ENCODE results near the gene FURIN. TPM values are rescaled to one million over a fixed set of nuclear protein-coding genes. Genes with fewer than 3 reads are reported as not detected.

Gene FURIN
- total and polyA plus RNA-seq, 9 of the 15 experiments (the other 6 are each of a cell fraction or from before 2014, with no cell fraction given), result 0.92 to 99.9 (median 34.8) TPM

DNA sequence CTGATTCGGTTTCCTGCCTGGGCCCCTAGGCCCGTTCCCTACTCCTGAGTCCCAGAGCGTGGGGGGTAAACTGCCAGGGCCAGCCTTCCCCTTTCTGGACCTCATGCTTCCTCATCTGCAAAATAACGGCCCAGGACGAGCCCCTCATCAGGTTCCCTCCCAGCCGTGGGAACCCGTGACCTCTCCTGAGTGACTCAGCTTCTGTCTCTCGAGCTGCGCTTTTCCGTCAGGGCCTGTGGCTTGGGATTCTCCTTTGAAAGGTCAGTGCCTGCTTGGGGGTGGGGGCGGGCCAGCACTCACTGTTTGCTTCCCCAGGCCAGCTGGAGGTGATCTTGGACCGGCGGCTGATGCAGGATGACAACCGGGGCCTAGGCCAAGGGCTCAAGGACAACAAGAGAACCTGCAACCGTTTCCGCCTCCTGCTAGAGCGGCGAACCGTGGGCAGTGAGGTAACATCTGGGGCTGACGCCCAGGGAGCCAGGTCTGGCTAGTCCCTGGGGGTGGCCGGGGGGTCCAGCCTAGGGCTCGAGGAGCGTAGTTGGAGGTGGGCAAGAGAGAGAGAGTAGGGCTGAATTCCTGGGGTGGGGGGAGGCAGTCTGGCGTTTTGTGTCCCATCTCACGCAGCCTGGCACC lies 47.5 kb downstream of the FURIN start (continued):
- TF ChIP-seq BRD4 (IDR thresholded peaks at IDR 0.05) (no peak), ZNF436 (CRISPR knock-in tag; IDR thresholded peaks at IDR 0.05) (no peak), RBM17 (IDR thresholded peaks at IDR 0.05; ENCODE audit: borderline replicate concordance, low read depth, low read length) (no peak), ZNF584 (CRISPR knock-in tag; IDR thresholded peaks at IDR 0.05; ENCODE audit: low read depth) (0 out of 2 replicates have a peak, but pooled peaks have one; percentile 58), ZNF384 (IDR thresholded peaks at IDR 0.05; ENCODE audit: low read depth, low read length) (no peak), ZNF695 (CRISPR knock-in tag; IDR thresholded peaks at IDR 0.05) (no peak), JUNB (CRISPR knock-in tag; conservative IDR thresholded peaks at IDR 0.05) (no peak), NCOR1 (IDR thresholded peaks at IDR 0.05) (peak; percentile 31; the same call in 1 of the 2 replicates), ZFP36 (IDR thresholded peaks at IDR 0.05; ENCODE audit: low read depth, low read length, partially characterized antibody) (peak; percentile 12), HDAC2 (IDR thresholded peaks at IDR 0.05) (peak; percentile 73; the same call in 1 of the 2 replicates), ZNF644 (tag; IDR thresholded peaks at IDR 0.05; ENCODE audit: low read depth) (no peak; the same call in 1 of the 2 replicates), ZNF780A (CRISPR knock-in tag; IDR thresholded peaks at IDR 0.05) (no peak)
- TF ChIP-seq, protein P1, sequence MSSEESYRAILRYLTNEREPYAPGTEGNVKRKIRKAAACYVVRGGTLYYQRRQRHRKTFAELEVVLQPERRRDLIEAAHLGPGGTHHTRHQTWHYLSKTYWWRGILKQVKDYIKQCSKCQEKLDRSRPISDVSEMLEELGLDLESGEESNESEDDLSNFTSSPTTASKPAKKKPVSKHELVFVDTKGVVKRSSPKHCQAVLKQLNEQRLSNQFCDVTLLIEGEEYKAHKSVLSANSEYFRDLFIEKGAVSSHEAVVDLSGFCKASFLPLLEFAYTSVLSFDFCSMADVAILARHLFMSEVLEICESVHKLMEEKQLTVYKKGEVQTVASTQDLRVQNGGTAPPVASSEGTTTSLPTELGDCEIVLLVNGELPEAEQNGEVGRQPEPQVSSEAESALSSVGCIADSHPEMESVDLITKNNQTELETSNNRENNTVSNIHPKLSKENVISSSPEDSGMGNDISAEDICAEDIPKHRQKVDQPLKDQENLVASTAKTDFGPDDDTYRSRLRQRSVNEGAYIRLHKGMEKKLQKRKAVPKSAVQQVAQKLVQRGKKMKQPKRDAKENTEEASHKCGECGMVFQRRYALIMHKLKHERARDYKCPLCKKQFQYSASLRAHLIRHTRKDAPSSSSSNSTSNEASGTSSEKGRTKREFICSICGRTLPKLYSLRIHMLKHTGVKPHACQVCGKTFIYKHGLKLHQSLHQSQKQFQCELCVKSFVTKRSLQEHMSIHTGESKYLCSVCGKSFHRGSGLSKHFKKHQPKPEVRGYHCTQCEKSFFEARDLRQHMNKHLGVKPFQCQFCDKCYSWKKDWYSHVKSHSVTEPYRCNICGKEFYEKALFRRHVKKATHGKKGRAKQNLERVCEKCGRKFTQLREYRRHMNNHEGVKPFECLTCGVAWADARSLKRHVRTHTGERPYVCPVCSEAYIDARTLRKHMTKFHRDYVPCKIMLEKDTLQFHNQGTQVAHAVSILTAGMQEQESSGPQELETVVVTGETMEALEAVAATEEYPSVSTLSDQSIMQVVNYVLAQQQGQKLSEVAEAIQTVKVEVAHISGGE (CRISPR knock-in tag; IDR thresholded peaks at IDR 0.05), result 0 out of 6 replicates have a peak, but pooled peaks of 1 of the 3 experiments have one; percentile 24
- TF ChIP-seq, protein P2, sequence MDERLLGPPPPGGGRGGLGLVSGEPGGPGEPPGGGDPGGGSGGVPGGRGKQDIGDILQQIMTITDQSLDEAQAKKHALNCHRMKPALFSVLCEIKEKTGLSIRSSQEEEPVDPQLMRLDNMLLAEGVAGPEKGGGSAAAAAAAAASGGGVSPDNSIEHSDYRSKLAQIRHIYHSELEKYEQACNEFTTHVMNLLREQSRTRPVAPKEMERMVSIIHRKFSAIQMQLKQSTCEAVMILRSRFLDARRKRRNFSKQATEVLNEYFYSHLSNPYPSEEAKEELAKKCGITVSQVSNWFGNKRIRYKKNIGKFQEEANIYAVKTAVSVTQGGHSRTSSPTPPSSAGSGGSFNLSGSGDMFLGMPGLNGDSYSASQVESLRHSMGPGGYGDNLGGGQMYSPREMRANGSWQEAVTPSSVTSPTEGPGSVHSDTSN (CRISPR knock-in tag; IDR thresholded peaks at IDR 0.05; ENCODE audit: low read depth), result no peak
- TF ChIP-seq, protein P2 (tag; conservative IDR thresholded peaks at IDR 0.05; ENCODE audit: low read depth), result 0 out of 2 replicates have a peak, but pooled peaks have one; percentile 12
- TF ChIP-seq, protein P3, sequence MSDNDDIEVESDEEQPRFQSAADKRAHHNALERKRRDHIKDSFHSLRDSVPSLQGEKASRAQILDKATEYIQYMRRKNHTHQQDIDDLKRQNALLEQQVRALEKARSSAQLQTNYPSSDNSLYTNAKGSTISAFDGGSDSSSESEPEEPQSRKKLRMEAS (CRISPR knock-in tag; IDR thresholded peaks at IDR 0.05), result peak; percentile 87
- TF ChIP-seq, protein P4, sequence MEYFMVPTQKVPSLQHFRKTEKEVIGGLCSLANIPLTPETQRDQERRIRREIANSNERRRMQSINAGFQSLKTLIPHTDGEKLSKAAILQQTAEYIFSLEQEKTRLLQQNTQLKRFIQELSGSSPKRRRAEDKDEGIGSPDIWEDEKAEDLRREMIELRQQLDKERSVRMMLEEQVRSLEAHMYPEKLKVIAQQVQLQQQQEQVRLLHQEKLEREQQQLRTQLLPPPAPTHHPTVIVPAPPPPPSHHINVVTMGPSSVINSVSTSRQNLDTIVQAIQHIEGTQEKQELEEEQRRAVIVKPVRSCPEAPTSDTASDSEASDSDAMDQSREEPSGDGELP (CRISPR knock-in tag; IDR thresholded peaks at IDR 0.05; ENCODE audit: borderline replicate concordance), result peak; percentile 94
- TF ChIP-seq, protein P5, sequence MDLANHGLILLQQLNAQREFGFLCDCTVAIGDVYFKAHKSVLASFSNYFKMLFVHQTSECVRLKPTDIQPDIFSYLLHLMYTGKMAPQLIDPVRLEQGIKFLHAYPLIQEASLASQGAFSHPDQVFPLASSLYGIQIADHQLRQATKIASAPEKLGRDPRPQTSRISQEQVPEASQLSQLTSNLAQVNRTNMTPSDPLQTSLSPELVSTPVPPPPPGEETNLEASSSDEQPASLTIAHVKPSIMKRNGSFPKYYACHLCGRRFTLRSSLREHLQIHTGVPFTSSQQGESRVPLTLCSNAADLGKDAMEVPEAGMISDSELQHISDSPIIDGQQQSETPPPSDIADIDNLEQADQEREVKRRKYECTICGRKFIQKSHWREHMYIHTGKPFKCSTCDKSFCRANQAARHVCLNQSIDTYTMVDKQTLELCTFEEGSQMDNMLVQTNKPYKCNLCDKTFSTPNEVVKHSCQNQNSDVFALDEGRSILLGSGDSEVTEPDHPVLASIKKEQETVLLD (IDR thresholded peaks at IDR 0.05), result no peak

All from K562 (cell line).